MM.1S (cell line): ENCODE measurements around the gene MLNR.

Experiments
- CTCF ChIP-seq: fragments of 300-600 bp; sonication (generic); IDR thresholded peaks from 2 replicates; pipeline ENCODE4 v1.5.1; 2016; ENCODE audit warnings: antibody characterized with exemption, low read length, mixed read lengths
- EZH2 ChIP-seq: fragments of 300-600 bp; sonication (generic); optimal IDR thresholded peaks from 2 replicates; pipeline ENCODE3; 2017; ENCODE audit warnings: low read depth, mild to moderate bottlenecking, antibody characterized with exemption, low read length, mixed read lengths
- EZH2phosphoT487 ChIP-seq: fragments of 300-600 bp; sonication (generic); IDR thresholded peaks from 2 replicates; pipeline ENCODE4 v1.6.1; 2018; ENCODE audit warnings: antibody characterized with exemption, low read length

- TF ChIP-seq EZH2 (no peak), CTCF (peak; percentile 39), EZH2phosphoT487 (no peak)
These were observed 19.9 kb downstream of the MLNR start for GRCh38 chr13:49240017-49240416.
